ENCODE data around the gene LMOD3. TPM values are rescaled to one million over a fixed set of nuclear protein-coding genes. Genes with fewer than 3 reads are reported as not detected.

Gene LMOD3
- total and polyA plus RNA-seq, 9 of the 15 experiments (the other 6 are each of a cell fraction or from before 2014, with no cell fraction given), result 0.03 TPM; not detected in 8

DNA sequence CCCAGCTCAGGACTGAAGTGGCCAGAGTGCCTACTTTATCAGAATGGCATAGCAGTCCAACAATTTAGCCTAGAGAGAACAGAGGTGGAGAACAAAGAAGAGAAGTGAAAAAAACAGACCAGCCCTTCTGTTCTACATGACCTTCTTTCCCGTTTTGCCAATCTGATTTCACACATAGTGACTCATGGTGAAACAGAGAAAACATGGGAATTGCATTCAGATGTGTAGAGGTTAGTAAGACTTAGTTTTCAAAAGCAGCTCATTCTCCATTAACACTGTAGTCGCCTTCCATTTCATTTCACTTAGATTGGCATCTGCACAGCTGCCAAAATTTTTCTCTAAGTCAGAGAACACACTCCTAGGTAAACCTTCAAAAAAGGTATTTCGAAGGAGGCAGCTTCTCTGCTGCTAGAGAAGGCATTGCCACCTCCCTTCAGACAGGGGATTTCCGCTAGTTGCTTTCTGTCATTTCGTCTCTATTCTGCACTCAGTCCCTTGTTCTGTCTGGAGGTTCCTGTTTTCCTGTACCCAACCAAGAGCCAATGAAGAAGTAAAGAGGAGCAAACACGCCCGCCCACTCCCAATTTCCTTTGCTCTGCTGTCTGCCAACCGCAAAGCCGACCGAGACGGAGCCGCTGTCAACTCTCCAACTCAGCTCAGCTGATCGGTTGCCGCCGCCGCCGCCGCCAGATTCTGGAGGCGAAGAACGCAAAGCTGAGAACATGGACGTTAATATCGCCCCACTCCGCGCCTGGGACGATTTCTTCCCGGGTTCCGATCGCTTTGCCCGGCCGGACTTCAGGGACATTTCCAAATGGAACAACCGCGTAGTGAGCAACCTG is 37.8 kb downstream of the LMOD3 start, which contains the start of gene ARL6IP5 (continued):
- TF ChIP-seq ZBTB40 (IDR thresholded peaks at IDR 0.05) (no peak), ZBTB40 (CRISPR knock-in tag; IDR thresholded peaks at IDR 0.05) (no peak), ZNF592 (IDR thresholded peaks at IDR 0.05) (0 out of 2 replicates have a peak, but pooled peaks have one; percentile 14), HDAC6 (IDR thresholded peaks at IDR 0.05; ENCODE audit: low read depth, low read length) (no peak), ETV6 (IDR thresholded peaks at IDR 0.05; ENCODE audit: borderline replicate concordance in 1 of 2, low read depth in 2 of 2, low read length in 1 of 2) (no peak), ETV6 (CRISPR knock-in tag; IDR thresholded peaks at IDR 0.05; ENCODE audit: borderline replicate concordance) (no peak), EHMT2 (IDR thresholded peaks at IDR 0.05) (no peak), ZNF217 (CRISPR knock-in tag; IDR thresholded peaks at IDR 0.05) (no peak)
- TF ChIP-seq, protein P1, sequence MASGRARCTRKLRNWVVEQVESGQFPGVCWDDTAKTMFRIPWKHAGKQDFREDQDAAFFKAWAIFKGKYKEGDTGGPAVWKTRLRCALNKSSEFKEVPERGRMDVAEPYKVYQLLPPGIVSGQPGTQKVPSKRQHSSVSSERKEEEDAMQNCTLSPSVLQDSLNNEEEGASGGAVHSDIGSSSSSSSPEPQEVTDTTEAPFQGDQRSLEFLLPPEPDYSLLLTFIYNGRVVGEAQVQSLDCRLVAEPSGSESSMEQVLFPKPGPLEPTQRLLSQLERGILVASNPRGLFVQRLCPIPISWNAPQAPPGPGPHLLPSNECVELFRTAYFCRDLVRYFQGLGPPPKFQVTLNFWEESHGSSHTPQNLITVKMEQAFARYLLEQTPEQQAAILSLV (tag; IDR thresholded peaks at IDR 0.05), result no peak

All from K562 (cell line).